ENCODE results near the gene TACC3. TPM values are rescaled to one million over a fixed set of nuclear protein-coding genes. Genes with fewer than 3 reads are reported as not detected.

TACC3 gene
- total RNA-seq, 1 experiment from 2014 or later: 156 TPM

GRCh38 chr4:1715002-1715758 lies 6.1 kb upstream of the TACC3 start:
- H2BK20ac ChIP-seq (ENCODE audit: low read depth, low read length, poor library complexity, severe bottlenecking): no peak overlapping the region
- H2AK5ac ChIP-seq (ENCODE audit: insufficient read length, low read length): no peak overlapping the region
- H3K4me1 ChIP-seq (ENCODE audit: insufficient read depth, low read length): no peaks in the 10 kb centered on the region
- no peak overlapping the region for H4K91ac ChIP-seq (ENCODE audit: insufficient read length, low read depth, low read length)
- H3K27me3 Mint-ChIP-seq (ENCODE audit: low read depth): no peaks in the 10 kb centered on the region; the same call in 1 of the 2 replicates
- H3K9me3 Mint-ChIP-seq: peaks cover 0 to 3% of the 10 kb centered on the region in 2 experiments; a peak in 1 of 5 replicates
- H3K14ac ChIP-seq (ENCODE audit: insufficient read depth, low read length): no peak overlapping the region
- no peak overlapping the region for H2BK15ac ChIP-seq (ENCODE audit: low read depth, low read length)
- H3K56ac ChIP-seq (ENCODE audit: insufficient read length, low read depth, low read length): no peak overlapping the region
- no peaks in the 10 kb centered on the region for H3K27me3 ChIP-seq (ENCODE audit: insufficient read depth, low read length)
- peaks cover 8 to 28% (median 23%) of the 10 kb centered on the region in 3 experiments for H3K36me3 Mint-ChIP-seq (ENCODE audit: insufficient read depth in 1 of 3, low read depth in 3 of 3)
- H3K9me3 ChIP-seq (ENCODE audit: control insufficient read depth, low read depth, low read length): no peaks in the 10 kb centered on the region
- no peak overlapping the region for H3K23ac ChIP-seq (ENCODE audit: insufficient read length, low read depth, low read length)
- peak; percentile 26 for DNase-seq
- H3K9ac ChIP-seq (ENCODE audit: extremely low read depth, insufficient read length, low read length): peak overlapping the region; percentile 2
- no peak overlapping the region for H3K4me3 Mint-ChIP-seq
- peaks cover 5% of the 10 kb centered on the region for H3K79me1 ChIP-seq (ENCODE audit: insufficient read depth, low read depth, low read length, poor library complexity, severe bottlenecking)
- H3T11ph ChIP-seq (ENCODE audit: low read length): no peak overlapping the region
- H2AFZ ChIP-seq (ENCODE audit: low read length): no peak overlapping the region
- H2BK12ac ChIP-seq (ENCODE audit: insufficient read length, low read depth, low read length): no peak overlapping the region
- H3K23me2 ChIP-seq (ENCODE audit: insufficient read length, low read depth, low read length, poor library complexity, severe bottlenecking): peaks cover 17% of the 10 kb centered on the region
- no peak overlapping the region for H4K5ac ChIP-seq (ENCODE audit: insufficient read length, low read depth, low read length)
- peaks cover under 1% of the 10 kb centered on the region for H4K20me1 ChIP-seq (ENCODE audit: control insufficient read depth, insufficient read depth, insufficient read length)
- H4K8ac ChIP-seq (replicated peaks; ENCODE audit: insufficient read length, low read depth, low read length): no peak overlapping the region
- no peak overlapping the region for H3K4ac ChIP-seq (ENCODE audit: low read depth, low read length)
- no peak for TF ChIP-seq CTCF (conservative IDR thresholded peaks at IDR 0.05)
- no peak overlapping the region for H3K27ac ChIP-seq (ENCODE audit: insufficient read length, low read depth, low read length)
- H2BK5ac ChIP-seq (ENCODE audit: insufficient read length, low read length): no peak overlapping the region
- no CpG with 5 or more reads among the region's 16 CpGs for WGBS (ENCODE audit: extremely low coverage, insufficient read length, low lambda C conversion rate)
- peaks cover 1% of the 10 kb centered on the region; the same call in 1 of the 2 replicates for H3K79me2 ChIP-seq (ENCODE audit: insufficient read depth, low read length)
- no peak overlapping the region for H3K4me2 ChIP-seq (ENCODE audit: insufficient read depth, insufficient read length, low read length)
- peaks cover 24 to 37% of the 10 kb centered on the region in 2 experiments for H3K4me1 Mint-ChIP-seq
- no peak overlapping the region for H2BK120ac ChIP-seq (ENCODE audit: low read depth, low read length, poor library complexity, severe bottlenecking)
- H3K18ac ChIP-seq (ENCODE audit: insufficient read length, low read depth, low read length): no peak overlapping the region
- peak overlapping the region in 2 of 3 experiments; percentile 18 to 44; a peak in 1 of 7 replicates for H3K27ac Mint-ChIP-seq
